Measurements from ENCODE around the gene CHRM3.
"Not testable (repeated sequence)": the region's sequence is repeated elsewhere in the genome, so short reads cannot be mapped to it uniquely, and the experiment has no call there.

CHRM3 gene

DNA sequence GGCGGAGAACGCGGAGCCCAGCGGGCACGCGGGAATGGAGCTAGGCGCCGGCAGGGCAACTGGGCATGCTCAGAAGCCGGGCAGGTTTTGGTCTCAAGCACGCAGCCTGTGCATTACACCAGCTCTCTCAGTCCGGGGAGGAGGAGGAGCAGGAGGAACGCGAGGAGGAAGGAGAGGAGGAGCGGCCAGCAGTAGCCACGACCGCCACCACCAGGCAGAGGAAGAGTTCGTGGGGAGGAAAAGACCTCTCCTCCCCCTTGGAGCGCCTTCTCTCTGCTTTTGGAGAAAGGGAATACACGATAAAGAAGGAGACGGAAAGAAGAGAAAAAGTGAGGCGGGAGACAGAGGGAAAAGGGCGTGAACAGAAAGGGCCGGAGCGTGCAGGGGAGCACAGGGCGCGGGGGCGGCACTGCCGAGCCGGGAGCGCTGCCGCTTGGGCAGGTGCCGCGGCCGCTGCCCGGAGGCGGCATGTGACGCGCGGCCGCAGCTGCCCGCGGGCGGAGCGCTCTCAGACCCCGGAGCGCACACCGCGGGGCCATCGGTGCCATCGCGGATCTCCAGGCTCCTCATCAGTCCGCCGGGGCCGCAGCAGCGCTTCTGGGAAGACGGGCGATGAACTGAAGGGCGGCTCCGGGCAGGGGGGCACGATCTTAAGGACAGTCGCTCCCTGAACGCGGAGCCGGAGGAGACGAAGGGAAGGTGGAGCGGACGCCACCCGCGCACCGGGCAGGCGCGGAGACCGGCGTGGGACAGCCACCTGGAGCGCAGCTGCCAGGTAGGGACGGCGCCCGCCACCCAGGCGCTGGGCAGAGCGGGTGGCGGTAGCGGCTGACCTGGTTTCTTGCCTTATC, at the start of gene CHRM3:
CHRM3 (plus strand) TSS at position 116 of the 851 bp plus-strand sequence. CDS start 520,884 bp downstream, outside the sequence.
- no peak for DNase-seq (ENCODE audit: low read depth in 2 of 2)

- DNase-seq (ENCODE audit: low read depth in 2 of 2): no peak
These were observed 48.5 kb upstream of the CHRM3 start for GRCh38 chr1:239337799-239338430.

GRCh38 chr1:239347776-239348175, 38.6 kb upstream of the CHRM3 start:
- DNase-seq (ENCODE audit: low read depth in 2 of 2): no peak

DNA sequence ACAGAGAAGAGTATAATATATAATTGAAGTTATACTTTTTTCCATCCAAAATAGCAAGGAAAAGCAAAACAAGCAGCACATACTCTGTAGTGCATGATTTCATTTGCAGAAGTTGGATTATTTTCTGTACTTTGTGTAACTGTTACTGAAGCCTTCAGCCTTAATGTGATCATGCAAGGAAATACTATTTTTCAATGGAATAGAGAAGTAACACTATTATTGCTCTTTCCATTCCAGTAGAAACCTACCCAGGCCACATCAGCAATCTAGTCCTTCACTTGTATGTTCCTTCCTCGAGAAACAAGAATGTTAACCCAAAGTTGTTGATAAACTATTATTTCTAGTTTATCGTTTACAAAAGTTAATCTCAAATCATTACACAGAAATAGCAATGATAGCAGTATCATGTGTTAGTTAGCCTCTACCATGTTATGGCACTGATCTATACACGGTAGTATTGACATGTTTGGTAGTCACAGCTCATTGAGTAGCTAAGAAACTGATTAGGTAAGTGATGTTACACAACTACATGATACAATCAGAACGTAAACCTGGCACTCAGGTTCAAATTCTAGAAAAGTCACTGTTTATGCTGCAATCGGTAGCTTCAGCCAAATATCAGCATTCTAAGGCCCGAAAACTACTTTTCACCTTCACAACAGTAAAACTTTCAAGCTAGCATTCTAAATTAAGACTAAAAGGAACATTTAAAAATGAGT, 37.6 kb upstream of the CHRM3 start:
- DNase-seq (ENCODE audit: low read depth in 2 of 2): no peak

DNA sequence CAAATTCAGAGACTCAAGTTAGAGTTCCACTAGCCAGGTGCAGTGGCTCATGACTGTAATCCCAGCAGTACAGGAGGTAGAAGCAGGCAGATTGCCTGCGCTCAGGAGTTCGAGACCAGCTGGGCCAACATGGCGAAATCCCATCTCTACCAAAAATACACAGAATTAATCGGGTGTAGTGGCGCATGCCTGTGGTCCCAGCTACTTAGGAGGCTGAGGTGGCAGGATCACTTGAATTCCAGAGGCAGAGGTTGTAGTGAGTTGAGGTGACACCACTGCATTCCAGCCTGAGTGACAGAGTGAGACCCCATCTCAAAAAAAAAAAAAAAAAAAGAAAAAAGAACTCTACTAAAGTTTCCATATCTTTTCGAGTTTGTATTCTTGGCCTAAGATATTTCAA, 36.7 kb upstream of the CHRM3 start:
- DNase-seq (ENCODE audit: low read depth in 2 of 2): no peak

GRCh38 chr1:239353536-239353935, 32.8 kb upstream of the CHRM3 start:
- DNase-seq (ENCODE audit: low read depth in 2 of 2): no peak

DNA sequence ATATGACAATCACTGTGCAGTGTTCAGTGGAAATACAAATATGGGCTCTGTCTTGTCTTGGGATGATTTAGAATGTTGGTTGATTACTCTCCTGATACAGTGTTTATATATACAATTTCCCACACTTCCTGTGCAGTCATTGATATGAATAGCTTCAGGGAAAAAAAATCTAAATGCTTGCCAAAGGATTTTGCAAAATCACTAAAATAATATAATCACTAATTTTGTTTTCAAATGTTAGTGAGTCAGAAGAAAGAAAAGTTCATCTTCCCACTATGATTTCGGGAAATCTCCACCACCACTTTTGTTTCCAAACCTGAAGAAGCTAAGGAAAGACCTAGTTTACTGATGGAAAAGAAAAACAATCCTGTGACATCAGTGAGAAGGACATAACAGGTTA, 32.1 kb upstream of the CHRM3 start:
- no peak for DNase-seq (ENCODE audit: low read depth in 2 of 2)

- DNase-seq (ENCODE audit: low read depth in 2 of 2): no peak
These were observed 28.5 kb upstream of the CHRM3 start for GRCh38 chr1:239357867-239358266.

DNA sequence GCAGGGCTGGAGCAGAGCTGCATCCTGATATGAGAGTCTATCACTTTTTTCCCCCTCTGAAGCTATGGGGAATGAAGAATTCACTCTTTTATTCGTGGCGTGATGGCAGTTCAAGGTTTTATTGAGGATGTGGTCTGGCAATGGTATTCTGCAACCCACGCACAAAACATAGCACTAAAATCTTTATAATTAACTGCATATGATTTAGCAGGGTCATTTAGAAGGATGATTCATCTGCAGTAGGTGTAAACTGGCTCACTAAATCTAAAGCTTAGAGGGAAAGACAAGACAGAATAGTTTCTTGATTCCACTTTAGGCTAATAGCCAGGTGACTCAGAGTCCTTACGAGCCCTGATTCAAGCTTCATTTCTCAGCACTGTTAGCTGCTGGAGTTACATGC, 25.0 kb upstream of the CHRM3 start:
- no peak for DNase-seq (ENCODE audit: low read depth in 2 of 2)

- DNase-seq (ENCODE audit: low read depth in 2 of 2): no peak
These were observed 22.4 kb upstream of the CHRM3 start for GRCh38 chr1:239363930-239364329.

DNA sequence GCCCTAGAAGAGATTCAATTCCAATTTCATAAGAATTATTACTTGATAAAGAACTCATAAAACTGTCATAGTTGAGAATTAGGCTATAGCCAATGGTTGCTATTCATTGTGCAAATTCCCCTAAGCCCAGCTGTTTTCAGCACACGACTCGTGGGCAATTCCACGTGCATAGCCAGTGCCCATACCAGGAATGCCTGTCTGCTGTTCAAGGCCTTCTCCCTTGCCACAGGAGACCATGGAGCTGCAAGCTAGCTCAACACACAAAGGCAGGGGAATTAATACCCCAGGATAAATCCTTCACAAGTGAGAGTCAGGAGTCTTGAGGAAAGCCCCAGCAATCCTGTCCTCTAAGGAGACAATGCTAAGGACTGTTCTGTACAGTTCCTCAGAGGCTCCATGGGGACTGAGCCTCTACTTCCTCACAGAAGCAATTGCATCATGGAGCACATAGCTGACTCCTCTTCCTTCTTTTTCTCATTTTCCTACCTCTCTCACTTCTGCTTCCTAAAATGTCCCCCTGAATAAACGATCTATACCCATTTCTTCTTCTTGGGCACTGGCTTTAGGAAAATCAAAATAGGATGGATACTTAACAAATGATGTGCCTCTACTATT, 19.1 kb upstream of the CHRM3 start:
- DNase-seq (ENCODE audit: low read depth in 2 of 2): no peak

DNA sequence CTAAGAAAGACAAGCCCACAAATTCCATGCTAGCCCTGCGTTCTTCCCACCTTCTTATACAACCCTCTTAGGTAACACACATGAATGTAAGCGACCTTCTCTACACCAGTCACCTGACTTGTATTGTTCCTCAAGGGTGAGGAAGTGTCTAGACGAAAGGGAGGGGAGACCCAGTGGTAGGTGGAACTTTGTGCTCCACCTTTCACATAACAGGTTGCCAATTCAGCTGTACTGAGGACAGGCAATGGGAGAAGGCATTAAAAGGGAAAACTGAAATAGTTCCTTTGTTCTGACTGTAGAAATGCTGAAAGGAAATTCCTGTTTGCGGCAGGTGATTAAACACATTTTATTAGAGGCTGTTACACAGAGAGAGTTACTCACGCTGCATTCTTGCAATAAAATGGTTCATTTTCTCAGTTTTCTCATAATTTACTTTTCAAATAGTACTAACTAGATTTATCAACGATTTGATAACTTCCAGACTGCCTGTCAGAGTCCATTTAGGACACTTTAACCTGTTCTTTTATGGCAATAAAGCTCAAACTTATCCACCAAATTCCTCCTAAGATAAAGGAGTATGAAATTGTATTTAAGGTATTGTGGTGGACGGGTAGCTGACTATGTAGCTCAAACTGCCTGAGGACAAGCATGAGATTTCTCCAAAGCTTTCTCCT, 17.8 kb upstream of the CHRM3 start:
- no peak for DNase-seq (ENCODE audit: low read depth in 2 of 2)

DNA sequence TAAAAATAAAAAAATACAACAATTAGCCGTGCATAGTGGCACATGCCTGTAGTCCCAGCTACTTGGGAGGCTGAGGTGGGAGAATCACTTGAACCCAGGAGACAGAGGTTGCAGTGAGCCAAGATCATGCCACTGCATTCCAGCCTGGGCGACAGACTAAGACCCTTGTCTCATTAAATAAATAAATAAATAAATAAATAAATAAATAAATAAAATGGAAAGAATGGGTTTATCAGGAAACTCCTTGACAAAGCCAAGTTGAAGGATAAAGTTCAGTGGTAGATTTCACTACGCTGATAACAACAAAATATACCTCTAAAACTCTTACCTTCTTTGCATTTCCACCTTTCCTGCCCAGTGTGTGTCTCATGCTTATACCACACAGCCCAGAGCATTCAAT, 15.5 kb upstream of the CHRM3 start:
- not testable (repeated sequence) for DNase-seq (ENCODE audit: low read depth in 2 of 2)

DNA sequence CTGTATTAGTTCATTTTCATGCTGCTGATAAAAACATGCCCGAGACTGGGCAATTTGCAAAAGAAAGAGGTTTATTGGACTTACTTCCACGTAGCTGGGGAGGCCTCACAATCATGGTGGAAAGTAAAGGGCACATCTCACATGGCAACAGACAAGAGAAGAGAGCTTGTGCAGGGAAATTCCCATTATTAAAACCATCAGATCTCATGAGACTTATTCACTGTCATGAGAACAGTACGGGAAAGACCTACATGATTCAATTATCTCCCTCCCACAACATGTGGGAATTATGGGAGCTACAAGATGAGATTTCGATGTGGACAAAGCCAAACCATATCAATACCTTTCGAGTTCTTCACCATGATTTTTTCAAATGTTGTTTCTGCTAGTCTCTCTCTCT, 3.7 kb upstream of the CHRM3 start:
- no peak for DNase-seq (ENCODE audit: low read depth in 2 of 2)

DNA sequence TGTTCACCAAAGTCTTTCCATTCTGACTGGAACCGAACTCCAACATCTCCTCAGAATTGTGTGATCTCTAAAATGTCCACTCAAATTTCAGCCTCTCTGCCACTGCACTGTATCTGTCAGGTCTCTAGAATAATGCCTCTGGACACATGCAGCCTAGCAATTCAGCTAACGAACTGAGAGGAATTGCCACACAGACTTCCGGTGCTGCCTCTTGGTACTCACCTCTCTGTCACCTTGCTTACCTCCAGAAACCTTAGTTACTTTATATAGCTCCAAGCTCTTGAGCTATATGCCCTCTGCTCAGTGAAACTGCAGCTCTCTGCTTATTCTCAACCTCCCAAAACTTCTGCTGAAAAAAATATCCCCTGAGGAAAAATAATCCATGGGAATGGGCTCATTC, 2.7 kb upstream of the CHRM3 start:
- no peak for DNase-seq (ENCODE audit: low read depth in 2 of 2)

DNA sequence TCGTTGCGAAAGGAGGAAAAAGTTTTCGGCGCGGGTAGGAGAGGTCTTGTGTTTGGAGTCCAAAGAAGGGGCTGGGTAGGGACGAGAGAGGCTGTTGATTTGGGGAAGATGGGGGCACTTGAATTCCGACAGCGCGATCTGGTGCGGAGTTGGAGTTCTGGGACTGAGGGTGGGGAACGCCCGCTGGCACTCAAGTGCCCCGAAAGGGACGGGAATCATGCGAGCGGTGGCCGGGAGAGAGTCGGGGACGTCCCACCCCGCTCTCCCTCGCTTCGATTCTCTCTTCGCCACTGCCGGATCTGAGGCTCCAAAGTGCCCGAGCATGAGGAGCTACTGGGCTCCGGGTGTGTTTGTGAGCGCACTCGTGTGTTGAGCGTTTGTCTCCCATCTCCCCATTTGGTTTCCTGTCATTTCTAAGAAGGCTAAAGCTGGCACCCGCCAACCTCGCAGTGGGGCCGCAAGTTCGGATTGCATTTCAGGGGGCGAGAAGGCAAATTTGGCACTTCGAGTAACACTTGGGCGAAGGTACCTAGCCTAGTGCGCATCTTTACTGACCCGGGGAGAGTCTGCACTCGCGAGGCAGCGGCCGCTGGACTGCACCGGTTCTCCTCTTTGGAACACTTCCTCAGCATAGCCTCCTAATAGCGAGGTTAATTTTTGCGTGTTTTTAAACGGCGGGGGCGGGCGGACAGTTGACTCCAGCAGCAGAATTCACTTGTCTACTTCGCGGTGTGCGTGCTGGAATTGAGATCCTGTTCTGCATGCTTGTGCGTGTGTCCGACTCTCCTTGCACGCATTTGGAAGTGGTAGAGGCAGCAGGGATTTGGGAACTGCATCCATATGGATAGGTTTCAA, 1.2 kb downstream of the CHRM3 start:
- no peak for DNase-seq (ENCODE audit: low read depth in 2 of 2)

DNA sequence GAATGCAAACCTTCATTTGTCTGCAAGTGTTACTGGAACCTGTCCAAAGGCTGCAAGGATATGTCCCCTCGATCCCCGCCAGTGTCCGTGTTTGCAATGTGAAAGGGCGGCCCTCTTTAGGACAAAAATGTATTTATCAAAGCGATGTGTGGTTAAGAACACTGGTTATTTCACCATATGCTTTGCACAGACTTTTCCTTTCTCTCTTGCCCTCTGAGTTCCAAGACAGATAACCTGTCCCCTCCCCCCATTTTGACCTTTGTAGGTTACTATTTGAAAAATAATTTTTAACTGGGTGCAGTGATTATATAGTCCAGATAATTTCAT, 1.8 kb downstream of the CHRM3 start:
- DNase-seq (ENCODE audit: low read depth in 2 of 2): no peak

DNA sequence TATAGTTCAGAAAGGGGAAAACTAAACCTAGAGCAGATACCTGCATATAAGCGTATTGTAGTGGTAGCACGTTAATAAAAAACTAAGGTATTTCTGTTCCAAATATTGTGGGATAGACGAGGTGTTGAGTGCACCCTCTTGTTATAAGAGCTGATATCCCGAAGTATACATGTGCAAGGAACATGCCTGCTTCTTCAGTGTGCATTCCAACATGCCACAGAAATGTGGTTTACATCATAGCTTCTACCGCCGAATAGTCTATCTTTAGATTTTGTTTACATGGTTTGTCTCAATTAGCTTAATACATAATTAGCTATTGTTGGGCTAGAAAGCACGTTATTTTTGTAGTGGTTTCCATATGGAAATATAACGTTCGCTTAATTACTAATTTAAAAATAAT, 2.2 kb downstream of the CHRM3 start:
- DNase-seq (ENCODE audit: low read depth in 2 of 2): no peak

- no peak for DNase-seq (ENCODE audit: low read depth in 2 of 2)
These were observed 3.3 kb downstream of the CHRM3 start for GRCh38 chr1:239389703-239390102.

- DNase-seq (ENCODE audit: low read depth in 2 of 2): no peak
These were observed 5.9 kb downstream of the CHRM3 start for GRCh38 chr1:239392271-239392670.

DNA sequence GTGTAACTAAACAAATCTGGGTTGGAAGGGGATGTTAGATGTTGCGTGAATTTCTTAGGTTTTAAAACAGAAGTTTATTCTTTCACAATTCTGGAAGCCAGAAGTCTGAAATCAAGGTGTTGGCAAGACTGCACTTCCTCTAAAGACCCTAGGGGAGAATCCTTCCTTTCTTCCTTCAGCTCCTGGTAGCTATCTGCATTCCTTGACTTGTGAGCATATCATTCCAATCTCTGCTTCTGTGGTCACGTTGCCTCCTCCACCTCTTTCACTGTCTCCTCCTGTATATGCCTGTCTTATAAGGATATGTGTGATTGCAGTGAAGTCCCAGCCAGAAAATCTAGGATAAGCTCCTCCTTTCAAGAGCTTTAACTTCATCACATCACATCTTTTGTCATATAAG, 7.7 kb downstream of the CHRM3 start:
- DNase-seq (ENCODE audit: low read depth in 2 of 2): no peak
